Neural progenitor cell (in vitro differentiated cells): ENCODE data around the gene MROH8. TPM values are rescaled to one million over a fixed set of nuclear protein-coding genes. Genes with fewer than 3 reads are reported as not detected.
"Not testable (repeated sequence)": the region's sequence is repeated elsewhere in the genome, so short reads cannot be mapped to it uniquely, and the experiment has no call there.

Experiments used
- DNase-seq: peaks from one replicate; pipeline ENCODE4 v3.0.0-alpha.2; 2016; ENCODE audit warnings: low spot score
- H2AFZ ChIP-seq: fragments of 200-600 bp; sonication (generic); replicated peaks from 2 replicates; pipeline ENCODE4 v1.6.1; 2016; ENCODE audit warnings: antibody characterized with exemption
- H3F3A ChIP-seq: fragments of 200-600 bp; sonication (generic); 2 replicates; pipeline ENCODE4 v1.6.1; 2016; ENCODE audit warnings: antibody characterized with exemption, low read depth
- H3K27ac ChIP-seq: fragments of 200-600 bp; sonication (generic); 2 replicates; pipeline ENCODE4 v1.5.1; 2016; ENCODE audit warnings: mild to moderate bottlenecking
- H3K27me3 ChIP-seq: fragments of 200-600 bp; sonication (generic); 2 replicates; pipeline ENCODE4 v1.6.1; 2016; ENCODE audit warnings: mild to moderate bottlenecking, moderate library complexity
- H3K36me3 ChIP-seq: fragments of 200-600 bp; sonication (generic); 2 replicates; pipeline ENCODE4 v1.5.1; 2016
- H3K4me1 ChIP-seq: fragments of 200-600 bp; sonication (generic); 2 replicates; pipeline ENCODE4 v1.6.1; 2016; ENCODE audit warnings: mixed run types
- H3K4me2 ChIP-seq: fragments of 200-600 bp; sonication (generic); 2 replicates; pipeline ENCODE4 v1.6.1; 2016
- H3K4me3 ChIP-seq: fragments of 200-600 bp; sonication (generic); 2 replicates; pipeline ENCODE4 v1.5.1; 2016
- H3K79me2 ChIP-seq: fragments of 200-600 bp; sonication (generic); 2 replicates; pipeline ENCODE4 v1.6.1; 2016; ENCODE audit warnings: low read depth
- H3K9ac ChIP-seq: fragments of 200-600 bp; sonication (generic); 2 replicates; pipeline ENCODE4 v1.6.1; 2016
- H3K9me3 ChIP-seq: fragments of 200-600 bp; sonication (generic); 2 replicates; pipeline ENCODE4 v1.5.1; 2016; ENCODE audit warnings: low read depth
- H4K20me1 ChIP-seq: fragments of 200-600 bp; sonication (generic); 2 replicates; pipeline ENCODE4 v1.6.1; 2016; ENCODE audit warnings: low read depth
- H3K27ac Mint-ChIP-seq: 3 replicates; pipeline ENCODE4 v1.8.0; 2021; ENCODE audit warnings: mixed read lengths
- H3K27me3 Mint-ChIP-seq: 2 replicates; pipeline ENCODE4 v1.8.0; 2022; ENCODE audit warnings: low read depth, mild to moderate bottlenecking, inconsistent platforms, moderate library complexity, mixed read lengths; ENCODE audit not compliant: insufficient read depth
- H3K36me3 Mint-ChIP-seq: 3 replicates; pipeline ENCODE4 v1.8.0; 2021; ENCODE audit warnings: mixed read lengths
- H3K4me1 Mint-ChIP-seq: 3 replicates; pipeline ENCODE4 v1.8.0; 2021; ENCODE audit warnings: mixed read lengths
- H3K4me3 Mint-ChIP-seq: 3 replicates; pipeline ENCODE4 v1.8.0; 2021; ENCODE audit warnings: mild to moderate bottlenecking, moderate library complexity, mixed read lengths
- H3K9me3 Mint-ChIP-seq: 3 replicates; pipeline ENCODE4 v1.8.0; 2020; ENCODE audit warnings: mixed read lengths
- CTCF ChIP-seq: fragments of 200-600 bp; sonication (generic); IDR thresholded peaks from 2 replicates; pipeline ENCODE4 v1.5.1; 2017; ENCODE audit warnings: antibody characterized with exemption, mild to moderate bottlenecking
- EZH2 ChIP-seq: fragments of 200-600 bp; sonication (generic); IDR thresholded peaks from 2 replicates; pipeline ENCODE4 v1.6.1; 2017; ENCODE audit warnings: antibody characterized with exemption, mild to moderate bottlenecking, moderate library complexity
- EZH2phosphoT487 ChIP-seq: fragments of 200-600 bp; sonication (generic); IDR thresholded peaks from 2 replicates; pipeline ENCODE4 v1.6.1; 2017; ENCODE audit warnings: antibody characterized with exemption
- total RNA-seq: library from RNA; depleted of rRNA; stranded (reverse); fragments of >200 nt; gene quantifications from 2 replicates; pipeline ENCODE4 v1.2.3, GENCODE V29; 2015; ENCODE audit warnings: low replicate concordance

MROH8 gene
- total RNA-seq, 1 donor from 2014 or later: 3.5 TPM

GRCh38 chr20:37155987-37156386 lies 23.4 kb downstream of the MROH8 start:
- Histone ChIP-seq H3K9ac (no peak overlapping the region), H4K20me1 (no peaks in the 10 kb centered on the region), H2AFZ (no peak overlapping the region), H3K4me2 (no peak overlapping the region), H3K27ac (no peak overlapping the region), H3K79me2 (no peaks in the 10 kb centered on the region), H3K4me3 (no peak overlapping the region), H3K4me1 (no peaks in the 10 kb centered on the region), H3K9me3 (no peaks in the 10 kb centered on the region), H3K27me3 (no peaks in the 10 kb centered on the region), H3K36me3 (no peaks in the 10 kb centered on the region), H3F3A (no peaks in the 10 kb centered on the region)
- Mint-ChIP-seq H3K27ac (no peak overlapping the region), H3K27me3 (peaks cover 3% of the 10 kb centered on the region), H3K4me3 (peak overlapping the region; percentile 17), H3K9me3 (no peaks in the 10 kb centered on the region), H3K4me1 (no peaks in the 10 kb centered on the region), H3K36me3 (peaks cover 5% of the 10 kb centered on the region)
- TF ChIP-seq EZH2phosphoT487: no peak
- TF ChIP-seq EZH2: no peak
- TF ChIP-seq CTCF: no peak
- DNase-seq: no peak

GRCh38 chr20:37154684-37155298 lies 24.6 kb downstream of the MROH8 start:
- H3K4me1 Mint-ChIP-seq: no peaks in the 10 kb centered on the region
- peaks cover 5% of the 10 kb centered on the region for H3K36me3 Mint-ChIP-seq
- H3K36me3 ChIP-seq: no peaks in the 10 kb centered on the region
- no peak overlapping the region for H3K4me2 ChIP-seq
- no peak overlapping the region for H3K4me3 ChIP-seq
- H3K4me3 Mint-ChIP-seq: no peak overlapping the region
- no peaks in the 10 kb centered on the region for H4K20me1 ChIP-seq
- H2AFZ ChIP-seq: no peak overlapping the region
- no peaks in the 10 kb centered on the region for H3F3A ChIP-seq
- H3K9ac ChIP-seq: no peak overlapping the region
- no peaks in the 10 kb centered on the region for H3K79me2 ChIP-seq
- no peak overlapping the region for H3K27ac Mint-ChIP-seq
- H3K9me3 ChIP-seq: no peaks in the 10 kb centered on the region
- no peaks in the 10 kb centered on the region for H3K9me3 Mint-ChIP-seq
- H3K27me3 ChIP-seq: no peaks in the 10 kb centered on the region
- TF ChIP-seq EZH2phosphoT487: no peak
- TF ChIP-seq CTCF: no peak
- no peaks in the 10 kb centered on the region for H3K4me1 ChIP-seq
- no peak overlapping the region for H3K27ac ChIP-seq
- H3K27me3 Mint-ChIP-seq: no peaks in the 10 kb centered on the region
- DNase-seq: no peak

GRCh38 chr20:37152284-37152683 lies 27.1 kb downstream of the MROH8 start:
- no peak for TF ChIP-seq EZH2phosphoT487
- H3K4me3 Mint-ChIP-seq: no peak overlapping the region
- no peak overlapping the region for H3K9ac ChIP-seq
- H3K27me3 ChIP-seq: no peaks in the 10 kb centered on the region
- no peaks in the 10 kb centered on the region for H3K9me3 ChIP-seq
- no peaks in the 10 kb centered on the region for H3K36me3 ChIP-seq
- H3K27ac ChIP-seq: no peak overlapping the region
- no peak overlapping the region for H2AFZ ChIP-seq
- no peak overlapping the region for H3K27ac Mint-ChIP-seq
- H3F3A ChIP-seq: no peaks in the 10 kb centered on the region
- H3K4me1 Mint-ChIP-seq: no peaks in the 10 kb centered on the region
- H3K4me2 ChIP-seq: no peak overlapping the region
- no peaks in the 10 kb centered on the region for H3K9me3 Mint-ChIP-seq
- no peaks in the 10 kb centered on the region for H3K27me3 Mint-ChIP-seq
- H4K20me1 ChIP-seq: no peaks in the 10 kb centered on the region
- DNase-seq: no peak
- H3K36me3 Mint-ChIP-seq: peaks cover 5% of the 10 kb centered on the region
- H3K4me3 ChIP-seq: no peak overlapping the region
- H3K79me2 ChIP-seq: no peaks in the 10 kb centered on the region
- H3K4me1 ChIP-seq: no peaks in the 10 kb centered on the region

GRCh38 chr20:37151529-37151928 lies 27.8 kb downstream of the MROH8 start:
- H3K4me3 ChIP-seq: no peak overlapping the region
- peaks cover 10% of the 10 kb centered on the region for H3K36me3 Mint-ChIP-seq
- H3K27me3 Mint-ChIP-seq: no peaks in the 10 kb centered on the region
- H4K20me1 ChIP-seq: no peaks in the 10 kb centered on the region
- no peaks in the 10 kb centered on the region for H3K27me3 ChIP-seq
- no peak overlapping the region for H3K27ac Mint-ChIP-seq
- H2AFZ ChIP-seq: no peak overlapping the region
- H3K4me1 Mint-ChIP-seq: no peaks in the 10 kb centered on the region
- no peaks in the 10 kb centered on the region for H3K9me3 Mint-ChIP-seq
- TF ChIP-seq EZH2phosphoT487 (no peak), EZH2 (no peak), CTCF (no peak)
- no peaks in the 10 kb centered on the region for H3K36me3 ChIP-seq
- no peaks in the 10 kb centered on the region for H3K9me3 ChIP-seq
- H3K4me3 Mint-ChIP-seq: no peak overlapping the region
- H3F3A ChIP-seq: no peaks in the 10 kb centered on the region
- H3K79me2 ChIP-seq: no peaks in the 10 kb centered on the region
- no peaks in the 10 kb centered on the region for H3K4me1 ChIP-seq
- no peak overlapping the region for H3K27ac ChIP-seq
- DNase-seq: no peak
- H3K9ac ChIP-seq: no peak overlapping the region
- no peak overlapping the region for H3K4me2 ChIP-seq

- H3K27ac ChIP-seq, H4K20me1 ChIP-seq, H3F3A ChIP-seq: not testable (repeated sequence)
Measured at GRCh38 chr20:37150864-37151263, 28.5 kb downstream of the MROH8 start.

More at GRCh38 chr20:37150864-37151263, 28.5 kb downstream of the MROH8 start:
- not testable (repeated sequence) for H3K4me2 ChIP-seq, H3K9ac ChIP-seq, H3K36me3 Mint-ChIP-seq, H3K4me1 ChIP-seq, H3K9me3 ChIP-seq, H3K4me3 Mint-ChIP-seq, H3K27ac Mint-ChIP-seq, H3K27me3 Mint-ChIP-seq, H3K79me2 ChIP-seq, H3K9me3 Mint-ChIP-seq, H2AFZ ChIP-seq, H3K4me3 ChIP-seq, DNase-seq, H3K36me3 ChIP-seq, H3K4me1 Mint-ChIP-seq, H3K27me3 ChIP-seq
